ENCODE results near the gene DYNLT2.
A peak's percentile ranks its signal among the peaks of the same experiment; 100 is the strongest.
"Not testable (repeated sequence)": the region's sequence is repeated elsewhere in the genome, so short reads cannot be mapped to it uniquely, and the experiment has no call there.

The DYNLT2 gene

DNA sequence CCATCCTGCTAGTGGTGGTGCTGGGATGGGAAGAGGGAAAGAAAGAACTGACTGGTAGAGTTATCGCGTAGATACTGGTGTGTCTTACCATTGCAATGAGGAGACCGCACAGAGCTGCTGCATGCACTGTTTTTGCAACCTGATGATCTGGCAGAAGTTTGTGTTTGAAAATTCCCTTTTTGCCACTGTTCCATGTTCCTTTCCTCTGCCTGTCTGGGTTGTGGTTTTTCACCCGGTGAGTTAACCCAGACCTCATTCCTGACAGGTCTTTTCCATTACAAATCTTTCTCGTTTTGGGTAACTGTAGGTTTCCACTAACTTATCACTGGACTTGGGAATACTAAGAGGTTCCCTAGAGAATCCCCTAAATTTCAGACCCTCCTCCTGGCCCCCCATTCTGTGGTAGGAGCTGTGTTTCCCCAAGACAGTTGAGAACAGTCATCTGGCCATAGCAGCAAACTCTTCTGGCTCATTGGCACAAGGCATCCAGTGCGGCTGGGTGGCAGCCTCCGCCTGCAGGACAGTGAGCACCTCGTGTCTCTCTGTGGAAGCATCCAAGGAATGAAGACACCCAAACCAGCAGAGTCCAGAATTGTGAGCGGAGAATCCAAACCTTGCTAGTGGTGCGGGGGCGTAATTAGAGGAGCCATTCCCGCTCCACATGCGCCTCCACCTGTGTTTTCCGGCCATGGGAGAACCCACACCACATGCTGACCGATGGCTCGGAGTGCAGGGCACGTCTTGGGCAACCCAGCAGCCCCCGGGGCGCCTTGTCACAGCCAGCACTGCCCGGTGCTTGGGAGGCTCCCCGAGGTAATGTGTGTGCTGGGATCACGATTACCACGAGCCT lies 32.8 kb upstream of the DYNLT2 start:
- DNase-seq (ENCODE audit: low read depth, low spot score) = no peak

DNA sequence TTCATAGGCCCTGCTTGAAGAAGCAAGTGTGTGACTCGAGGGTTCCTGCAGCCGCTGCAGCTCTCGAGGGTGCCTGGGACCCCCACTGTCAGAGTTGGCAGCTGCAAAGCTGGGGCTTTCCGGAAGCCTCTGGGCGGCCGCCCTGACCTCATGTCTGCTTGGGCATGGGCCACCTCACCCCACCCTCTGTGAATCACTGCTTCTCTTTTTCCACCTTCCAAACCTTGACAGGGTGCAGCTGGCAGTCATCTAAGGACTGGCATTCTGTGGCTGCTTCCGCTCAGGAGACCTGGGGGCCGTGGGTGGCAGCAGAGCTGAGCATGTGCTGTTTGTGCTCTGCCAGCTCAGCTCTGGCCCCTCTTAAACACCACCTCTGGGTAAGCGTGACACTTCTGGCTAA lies 32.0 kb upstream of the DYNLT2 start:
- DNase-seq (ENCODE audit: low read depth, low spot score) = no peak

DNA sequence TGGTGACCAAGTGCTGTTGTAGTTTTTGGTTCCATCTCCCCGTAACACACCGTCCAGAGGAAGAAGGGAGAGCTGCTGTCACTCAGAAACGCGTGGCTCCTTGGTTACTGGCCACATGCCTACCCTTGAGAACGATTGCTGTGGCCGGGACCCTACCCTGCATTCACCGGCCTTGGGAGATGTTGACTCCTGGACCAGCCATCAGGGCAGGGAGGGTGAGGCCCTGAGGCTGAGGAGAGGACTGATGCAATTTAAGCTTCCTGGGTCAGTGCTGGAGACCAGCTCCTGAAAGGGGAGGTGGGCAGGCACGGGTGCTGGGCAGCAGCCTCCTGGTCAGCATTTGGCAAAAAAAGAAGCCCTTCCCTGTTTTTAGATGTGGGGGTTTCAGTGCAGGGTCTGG lies 31.6 kb upstream of the DYNLT2 start:
- DNase-seq (ENCODE audit: low read depth, low spot score) = no peak

DNA sequence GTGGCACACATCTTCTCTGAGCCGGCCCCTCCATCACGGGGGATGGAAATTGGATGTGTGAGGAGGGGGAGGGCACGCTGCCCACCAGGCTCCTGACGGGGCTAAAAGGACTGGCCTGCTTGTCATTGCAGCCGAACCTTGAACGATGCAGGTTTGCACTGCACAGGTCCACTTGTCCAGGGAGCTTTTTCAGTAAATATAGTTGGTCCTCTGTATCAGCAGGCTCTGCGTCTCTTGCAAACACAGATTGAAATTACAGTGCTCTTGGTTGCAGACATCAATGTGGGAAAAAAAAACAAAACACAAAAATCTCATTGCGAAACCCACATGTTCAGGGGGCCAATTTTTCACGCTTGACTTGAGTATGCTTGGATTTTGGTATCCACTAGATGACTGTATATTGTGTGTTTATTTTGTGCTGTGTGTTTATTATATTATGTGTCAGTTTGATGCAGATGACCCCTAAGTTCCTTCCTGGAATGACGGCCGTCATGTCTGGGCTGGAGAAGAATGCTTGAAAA lies 29.3 kb upstream of the DYNLT2 start:
- no peak for DNase-seq (ENCODE audit: low read depth, low spot score)

DNA sequence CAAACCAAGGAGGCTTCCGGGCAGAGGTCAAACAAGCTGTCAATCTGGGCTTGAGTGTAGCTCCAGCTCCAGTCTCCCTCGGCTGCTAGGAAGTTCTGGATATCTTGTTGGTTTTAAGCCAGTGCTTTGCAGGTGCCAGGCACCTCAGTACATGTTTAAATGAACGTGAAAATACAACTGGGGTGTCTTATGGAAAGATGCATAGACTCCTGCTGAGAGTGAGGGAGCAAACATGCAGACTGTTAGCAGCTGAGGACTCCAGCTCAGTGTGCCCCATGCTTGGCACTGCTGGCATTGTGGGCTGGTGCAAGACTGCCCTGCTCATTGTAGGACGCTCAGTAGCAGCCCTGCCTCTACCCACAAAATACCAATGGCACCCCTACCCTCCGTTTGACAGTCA lies 28.5 kb upstream of the DYNLT2 start:
- no peak for DNase-seq (ENCODE audit: low read depth, low spot score)

DNA sequence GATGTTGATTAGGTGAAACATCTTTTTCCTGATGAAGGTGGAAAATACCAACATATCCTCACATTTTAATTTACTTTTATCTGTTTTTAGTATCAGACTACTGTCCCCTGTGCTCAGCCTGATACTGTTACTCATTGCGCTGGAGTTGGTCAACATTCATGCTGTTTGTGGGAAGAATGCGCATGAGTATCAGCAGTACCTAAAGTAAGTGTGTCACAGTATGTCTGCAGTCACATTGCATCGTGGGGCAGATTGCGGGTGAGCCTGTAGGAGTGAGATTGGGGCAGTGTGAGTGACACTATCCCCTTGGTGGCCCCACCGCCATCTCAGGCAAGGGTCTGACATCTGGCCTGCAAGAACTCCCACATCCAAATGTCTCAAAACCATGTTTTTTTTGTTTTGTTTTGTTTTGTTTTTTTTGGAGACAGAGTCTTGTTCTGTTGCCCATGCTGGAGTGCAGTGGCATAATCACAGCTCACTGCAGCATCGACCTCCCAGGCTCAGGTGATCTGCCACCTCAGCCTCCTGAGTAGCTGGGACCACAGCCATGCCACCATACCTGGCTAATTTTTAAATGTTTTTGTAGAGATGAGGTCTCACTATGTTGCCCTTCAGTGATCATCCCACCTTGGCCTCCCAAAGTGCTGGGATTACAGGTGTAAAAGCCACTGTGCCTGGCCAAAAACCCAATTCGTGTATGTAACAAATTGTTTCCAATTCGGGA lies 27.9 kb upstream of the DYNLT2 start:
- DNase-seq (ENCODE audit: low read depth, low spot score) = no peak

DNA sequence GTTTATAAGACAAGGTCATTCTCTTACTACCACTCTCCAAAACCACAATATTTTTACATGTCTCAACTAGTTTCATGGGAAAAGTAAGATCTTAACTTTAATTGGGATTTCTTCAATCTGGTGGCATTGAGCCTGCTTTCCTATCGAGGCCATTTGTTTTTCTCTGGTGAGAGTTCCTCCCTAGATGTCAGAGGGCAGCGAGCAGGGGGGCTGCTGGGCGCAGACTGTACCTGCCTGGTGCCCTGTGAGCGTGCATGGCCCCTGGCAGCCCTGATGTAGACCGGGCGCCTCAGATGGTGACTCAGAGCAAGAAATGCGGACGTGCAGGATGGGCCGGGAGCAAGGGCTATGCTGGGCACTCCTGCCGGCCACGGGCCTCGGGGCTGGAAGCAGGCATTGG lies 27.3 kb upstream of the DYNLT2 start:
- DNase-seq (ENCODE audit: low read depth, low spot score) = no peak

DNA sequence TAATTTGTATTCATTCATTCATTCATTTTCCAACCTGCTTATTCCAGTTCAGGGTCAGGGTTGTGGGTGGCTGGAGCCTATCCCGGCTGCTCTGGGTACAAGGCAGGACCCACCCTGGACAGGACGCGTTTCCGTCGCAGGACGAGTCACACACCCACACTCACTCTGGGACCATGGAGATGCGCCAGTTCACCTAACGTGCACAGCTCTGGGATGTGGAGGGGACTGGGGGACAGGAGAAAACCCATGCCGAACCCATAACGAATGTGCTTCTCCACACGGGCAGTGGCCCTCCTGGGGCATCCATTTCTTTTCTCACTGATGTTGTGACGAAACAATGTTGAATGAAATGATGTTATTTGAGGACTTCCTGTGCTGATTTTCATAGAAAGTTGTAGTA lies 26.5 kb upstream of the DYNLT2 start:
- no peak for DNase-seq (ENCODE audit: low read depth, low spot score)

DNA sequence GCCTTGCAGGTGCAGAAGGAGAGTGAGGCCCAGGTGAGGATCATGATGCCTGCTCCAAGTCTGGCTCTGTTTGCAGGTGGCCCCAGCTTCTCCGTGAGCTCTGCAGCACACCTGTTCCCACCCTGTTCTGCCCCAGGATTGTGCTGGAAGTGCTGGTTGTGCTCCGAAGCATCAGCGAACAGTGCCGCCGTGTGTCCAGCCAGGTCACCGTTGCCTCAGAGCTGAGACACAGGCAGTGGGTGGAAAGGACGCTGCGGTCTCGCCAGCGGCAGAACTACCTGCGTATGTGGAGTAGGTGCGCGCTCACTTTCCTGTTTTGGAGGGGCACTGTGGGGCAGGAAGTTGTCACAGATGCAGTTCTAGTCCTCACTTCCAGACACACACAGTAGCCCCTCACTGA lies 25.0 kb upstream of the DYNLT2 start:
- DNase-seq (ENCODE audit: low read depth, low spot score) = no peak

DNA sequence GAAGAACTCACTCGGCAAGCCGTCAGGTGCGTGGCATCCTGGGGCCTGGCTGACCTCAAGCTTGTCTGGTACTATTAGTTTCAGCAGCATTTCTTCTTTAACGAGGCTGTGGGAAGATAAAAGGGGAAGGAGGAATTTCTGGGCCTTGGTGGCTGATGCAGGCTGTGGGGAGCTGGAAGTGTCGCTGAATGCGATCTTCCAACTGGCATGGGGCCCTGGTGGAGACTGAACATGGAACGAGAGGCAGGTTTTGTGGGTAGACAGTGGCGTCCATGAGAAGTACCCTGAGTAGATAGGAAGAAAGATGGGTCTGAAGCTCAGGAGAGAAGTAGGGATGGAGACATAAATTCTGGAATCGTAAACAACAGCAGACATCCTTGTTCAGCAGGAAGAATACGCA lies 23.9 kb upstream of the DYNLT2 start:
- no peak for DNase-seq (ENCODE audit: low read depth, low spot score)

DNA sequence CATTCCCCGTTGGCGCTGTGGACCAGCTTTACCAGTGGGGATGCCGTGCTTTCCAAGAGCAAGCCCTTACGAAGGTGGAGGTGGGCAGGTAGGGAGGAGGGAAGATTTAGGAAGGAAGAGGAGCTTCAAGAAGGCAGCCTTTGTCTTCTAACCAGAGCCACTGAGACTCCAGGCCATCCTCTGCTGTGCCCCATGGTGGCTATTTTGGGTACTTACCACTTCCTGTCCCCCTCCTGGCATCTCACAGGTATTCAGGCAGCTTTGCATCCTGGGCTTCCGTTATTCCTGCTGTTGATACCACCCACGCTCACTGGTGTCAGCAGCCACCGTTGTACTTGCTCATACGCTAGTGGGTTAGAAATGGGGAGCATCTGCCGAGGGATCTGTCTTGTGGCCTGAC lies 23.0 kb upstream of the DYNLT2 start:
- DNase-seq (ENCODE audit: low read depth, low spot score) = no peak

DNA sequence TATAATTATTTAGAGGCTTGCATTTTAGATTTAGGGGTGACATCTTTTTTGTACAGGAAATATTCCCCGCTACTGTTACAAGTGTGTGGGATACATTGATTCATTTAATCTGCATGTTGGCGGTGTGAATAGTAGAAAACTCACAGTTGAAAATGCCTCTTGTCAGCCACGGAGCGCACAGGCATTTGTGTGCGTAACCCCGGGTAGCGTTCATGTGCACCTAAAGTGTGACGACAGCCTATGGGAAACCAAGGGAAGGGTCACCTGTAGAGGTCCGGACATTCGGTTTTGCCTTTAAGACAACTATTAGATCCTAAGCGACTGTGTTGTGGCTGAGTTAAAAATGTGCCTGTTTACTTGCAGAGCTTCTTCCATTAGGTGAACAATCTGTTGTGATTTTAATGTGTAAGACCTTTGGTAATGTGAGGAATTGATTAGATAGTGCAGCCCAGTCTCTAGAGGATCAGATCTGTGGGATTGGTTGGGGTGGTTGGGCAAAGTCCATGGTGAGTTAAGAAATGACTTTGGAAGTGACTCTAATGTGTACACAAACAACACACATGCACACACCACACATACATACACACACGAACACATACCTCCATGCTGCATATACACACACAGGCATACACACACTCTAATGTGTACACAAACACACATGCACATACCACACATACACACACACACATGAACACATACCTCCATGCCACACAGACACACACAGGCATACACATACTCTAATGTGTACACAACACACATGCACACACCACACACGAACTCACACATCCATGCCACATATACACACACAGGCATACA lies 15.8 kb upstream of the DYNLT2 start:
- DNase-seq (ENCODE audit: low read depth, low spot score) = no peak

DNA sequence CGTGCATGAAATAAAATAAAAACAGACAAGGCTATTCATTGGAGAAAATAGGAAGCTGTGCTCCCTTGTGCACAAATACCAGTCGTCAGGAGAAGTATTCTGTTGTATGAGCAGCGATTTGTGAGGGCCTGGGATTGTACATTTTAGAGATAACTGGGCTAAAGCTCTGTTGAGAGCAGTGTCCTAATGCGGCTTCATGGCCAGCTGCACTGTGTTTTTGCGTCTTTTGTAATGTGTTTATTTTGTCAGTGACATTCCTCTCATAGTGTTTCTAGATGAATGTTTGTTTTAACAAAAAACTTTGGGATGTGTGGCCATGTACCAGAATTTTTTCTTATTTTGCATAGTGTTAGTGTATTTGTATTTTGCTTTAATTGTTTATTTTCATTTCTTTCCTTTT lies 14.9 kb upstream of the DYNLT2 start:
- DNase-seq (ENCODE audit: low read depth, low spot score) = no peak

DNA sequence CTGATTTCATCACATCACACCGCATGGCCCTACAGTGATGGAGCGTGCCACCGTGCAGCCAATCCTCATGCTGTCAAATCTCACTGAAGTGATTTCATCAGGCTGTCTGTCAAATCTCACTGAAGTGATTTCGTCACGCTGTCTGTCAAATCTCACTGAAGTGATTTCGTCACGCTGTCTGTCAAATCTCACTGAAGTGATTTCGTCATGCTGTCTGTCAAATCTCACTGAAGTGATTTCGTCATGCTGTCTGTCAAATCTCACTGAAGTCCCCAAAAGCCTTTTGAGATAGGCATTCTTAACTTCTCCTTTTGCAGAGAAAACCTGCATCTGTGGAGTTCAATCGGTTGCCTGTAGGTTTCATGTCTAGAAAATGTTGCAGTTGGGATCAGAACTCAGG lies 14.4 kb upstream of the DYNLT2 start:
- DNase-seq (ENCODE audit: low read depth, low spot score) = not testable (repeated sequence)

DNA sequence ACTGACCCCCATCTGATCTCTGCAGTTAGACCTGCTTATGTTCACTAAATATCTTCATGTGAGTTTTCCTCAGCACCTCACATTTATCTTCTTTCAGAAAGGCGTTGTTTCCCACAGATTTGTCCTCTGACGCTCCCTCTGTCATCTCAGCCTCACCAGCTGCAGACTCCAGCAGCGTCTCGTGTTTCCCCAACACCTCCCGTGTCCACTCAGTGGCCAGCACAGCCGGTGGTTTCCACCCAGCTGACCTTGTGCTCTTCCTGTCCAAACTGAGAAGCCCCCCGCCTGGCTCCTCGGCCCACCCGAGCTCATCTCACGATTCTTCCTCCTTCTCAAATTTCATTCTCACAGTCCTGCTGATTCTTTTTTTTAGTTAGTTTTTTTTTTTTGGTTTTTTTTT lies 12.5 kb upstream of the DYNLT2 start:
- peak; percentile 68 for DNase-seq (ENCODE audit: low read depth, low spot score)

DNA sequence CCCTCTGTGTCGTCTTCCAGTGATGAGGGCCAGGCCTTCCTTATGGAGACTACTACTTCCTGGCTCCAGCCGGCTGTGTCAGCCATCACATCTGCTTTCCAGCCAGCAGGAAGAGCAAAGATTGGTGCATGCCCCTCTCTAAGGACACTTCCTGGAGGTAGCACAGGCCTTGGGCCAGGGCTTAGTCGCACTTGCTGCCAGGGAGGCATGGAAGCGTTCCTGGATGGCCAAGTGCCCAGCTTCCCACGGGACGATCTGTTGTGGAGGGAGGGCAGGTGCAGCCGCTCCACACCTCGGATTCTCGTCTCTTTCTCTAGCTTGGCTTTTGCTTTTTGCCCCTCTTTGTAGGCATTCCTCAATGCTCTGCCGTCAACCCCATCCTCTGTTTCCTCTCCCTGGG lies 11.9 kb upstream of the DYNLT2 start:
- DNase-seq (ENCODE audit: low read depth, low spot score) = no peak

DNA sequence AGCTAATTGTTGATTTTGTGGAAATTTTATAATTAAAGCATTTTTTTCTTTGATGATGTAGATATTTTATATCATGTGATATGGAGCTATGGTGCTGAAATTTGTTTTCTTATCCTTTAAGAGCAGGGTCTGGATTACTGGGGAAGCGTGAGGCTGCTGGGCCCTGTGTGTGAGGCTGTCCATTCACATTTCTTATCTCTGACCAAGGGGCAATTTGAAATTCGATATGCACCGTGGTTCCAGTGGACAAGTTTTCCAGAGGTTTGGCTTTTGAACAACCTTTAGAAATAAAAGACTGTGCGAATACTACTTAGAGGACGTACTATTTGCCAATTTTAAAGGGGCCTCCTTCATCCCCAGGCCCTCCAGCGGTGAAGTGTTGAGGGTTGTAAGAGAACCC lies 3.8 kb upstream of the DYNLT2 start:
- no peak for DNase-seq (ENCODE audit: low read depth, low spot score)

DNA sequence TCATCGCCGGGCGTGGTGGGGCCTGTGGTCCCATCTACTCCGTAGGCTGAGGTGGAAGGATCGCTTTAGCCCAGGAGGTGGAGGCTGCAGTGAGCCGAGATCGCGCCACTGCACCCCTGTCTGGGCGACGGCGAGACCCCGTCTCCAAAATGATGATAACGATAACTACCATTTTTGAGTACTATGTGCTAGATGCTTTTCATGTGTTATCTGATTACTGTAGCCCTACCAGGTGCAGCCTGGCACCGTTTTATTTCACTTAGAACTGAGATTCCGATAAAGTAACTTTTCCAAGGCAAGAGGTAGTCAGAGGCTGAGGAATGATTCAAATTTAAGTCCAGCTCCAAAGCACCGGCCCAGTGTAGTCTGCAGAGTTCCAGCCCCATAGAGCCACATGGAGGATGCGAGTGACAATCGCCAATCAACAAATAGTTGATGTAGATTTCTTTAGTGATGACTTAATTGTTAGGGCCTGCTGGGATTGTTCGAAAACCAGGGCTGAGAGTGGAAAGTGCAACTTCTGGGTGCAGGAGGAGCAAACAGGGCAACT lies 777 bp upstream of the DYNLT2 start:
- DNase-seq (ENCODE audit: low read depth, low spot score) = no peak

DNA sequence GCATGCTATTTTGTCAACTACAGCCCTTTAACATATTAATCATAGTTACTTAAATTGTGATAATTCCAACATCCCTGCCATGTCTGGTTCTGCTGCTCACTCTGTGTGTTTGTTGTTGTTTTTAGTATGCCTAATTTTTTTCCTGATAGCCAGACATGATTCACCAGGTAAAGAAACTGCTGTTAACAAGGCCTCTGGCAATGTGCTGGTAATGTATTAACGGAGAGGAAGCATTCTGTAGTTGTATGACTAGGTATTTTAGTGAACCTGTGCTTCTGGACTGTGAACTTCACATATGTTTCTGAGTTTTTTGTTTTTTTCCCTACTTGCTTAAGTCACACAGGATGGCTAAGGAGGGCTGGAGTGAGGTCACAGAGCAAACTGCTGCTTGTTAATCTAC lies 4.8 kb downstream of the DYNLT2 start:
- DNase-seq (ENCODE audit: low read depth, low spot score) = no peak

DNA sequence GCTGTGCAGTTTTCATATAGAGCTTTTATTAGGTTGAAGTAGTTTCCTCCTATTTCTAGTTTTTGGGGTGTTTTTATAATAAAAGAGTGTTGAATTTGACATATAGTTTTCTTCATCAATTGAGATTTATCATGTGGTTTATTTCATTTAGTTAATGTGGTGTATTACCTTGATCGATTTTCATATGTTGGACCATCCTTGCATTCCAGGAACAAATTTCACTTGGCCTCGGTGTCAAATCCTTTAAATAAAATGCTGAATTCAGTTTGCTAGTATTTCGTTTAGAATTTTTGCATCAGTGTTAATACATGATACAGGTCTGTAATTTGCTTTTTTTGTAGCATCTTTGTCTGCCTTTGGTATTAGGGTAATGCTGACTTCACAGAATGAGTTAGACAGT lies 6.0 kb downstream of the DYNLT2 start:
- DNase-seq (ENCODE audit: low read depth, low spot score) = no peak

DNA sequence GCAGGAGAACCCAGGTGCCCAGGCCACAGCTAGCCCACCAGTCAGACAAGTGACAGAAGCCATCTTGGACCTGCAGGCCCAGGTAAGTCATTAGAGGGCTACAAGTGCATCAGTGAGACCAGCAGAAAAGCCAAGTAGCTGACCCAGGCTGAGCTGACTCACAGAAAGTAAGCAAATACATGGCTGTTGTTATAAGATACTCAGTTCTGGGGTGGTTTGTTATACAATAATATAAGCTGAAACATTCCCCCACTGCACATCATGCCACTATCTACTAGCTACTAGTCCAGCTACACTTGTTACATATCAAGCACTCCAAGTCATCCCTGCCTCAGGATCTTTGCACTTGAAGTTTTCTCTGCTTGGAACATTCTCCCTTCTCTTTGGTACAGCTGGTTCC lies 10.0 kb downstream of the DYNLT2 start:
- DNase-seq (ENCODE audit: low read depth, low spot score) = no peak

DNA sequence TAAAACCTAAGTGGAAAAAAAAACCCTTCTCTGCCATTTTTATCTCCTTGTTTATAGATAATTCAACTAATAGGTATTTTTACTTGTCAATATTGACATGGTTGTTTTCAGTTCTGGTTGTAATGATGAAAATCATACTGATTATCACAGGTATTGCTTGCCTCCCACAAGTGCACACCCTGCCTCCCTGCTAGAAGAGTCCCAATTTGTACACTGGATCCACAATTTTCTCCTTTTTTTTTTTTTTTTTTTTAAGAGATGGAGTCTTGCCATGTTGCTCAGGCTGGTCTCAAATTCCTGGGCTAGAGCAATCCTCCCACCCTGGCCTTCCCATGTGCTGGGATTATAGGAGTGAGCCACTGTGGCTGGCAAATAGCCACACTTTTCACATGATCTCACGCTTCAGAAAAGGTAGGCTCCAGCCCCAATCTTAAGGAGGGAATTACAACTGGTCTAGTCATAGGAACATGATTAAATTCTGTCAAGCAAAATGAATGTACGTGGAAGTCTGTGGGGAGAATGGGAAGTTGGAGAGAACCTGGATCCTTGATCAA lies 12.3 kb downstream of the DYNLT2 start:
- DNase-seq (ENCODE audit: low read depth, low spot score) = no peak
